Activated CD4-positive, alpha-beta T cell treated with anti-CD3 and anti-CD28 coated beads for 4 hours (primary cell): ENCODE results near the gene ATP11A.

Experiments used
- DNase-seq, 2 donors: peaks; one replicate each; pipeline ENCODE4 v3.0.0-alpha.2; 2020

ATP11A gene

DNA sequence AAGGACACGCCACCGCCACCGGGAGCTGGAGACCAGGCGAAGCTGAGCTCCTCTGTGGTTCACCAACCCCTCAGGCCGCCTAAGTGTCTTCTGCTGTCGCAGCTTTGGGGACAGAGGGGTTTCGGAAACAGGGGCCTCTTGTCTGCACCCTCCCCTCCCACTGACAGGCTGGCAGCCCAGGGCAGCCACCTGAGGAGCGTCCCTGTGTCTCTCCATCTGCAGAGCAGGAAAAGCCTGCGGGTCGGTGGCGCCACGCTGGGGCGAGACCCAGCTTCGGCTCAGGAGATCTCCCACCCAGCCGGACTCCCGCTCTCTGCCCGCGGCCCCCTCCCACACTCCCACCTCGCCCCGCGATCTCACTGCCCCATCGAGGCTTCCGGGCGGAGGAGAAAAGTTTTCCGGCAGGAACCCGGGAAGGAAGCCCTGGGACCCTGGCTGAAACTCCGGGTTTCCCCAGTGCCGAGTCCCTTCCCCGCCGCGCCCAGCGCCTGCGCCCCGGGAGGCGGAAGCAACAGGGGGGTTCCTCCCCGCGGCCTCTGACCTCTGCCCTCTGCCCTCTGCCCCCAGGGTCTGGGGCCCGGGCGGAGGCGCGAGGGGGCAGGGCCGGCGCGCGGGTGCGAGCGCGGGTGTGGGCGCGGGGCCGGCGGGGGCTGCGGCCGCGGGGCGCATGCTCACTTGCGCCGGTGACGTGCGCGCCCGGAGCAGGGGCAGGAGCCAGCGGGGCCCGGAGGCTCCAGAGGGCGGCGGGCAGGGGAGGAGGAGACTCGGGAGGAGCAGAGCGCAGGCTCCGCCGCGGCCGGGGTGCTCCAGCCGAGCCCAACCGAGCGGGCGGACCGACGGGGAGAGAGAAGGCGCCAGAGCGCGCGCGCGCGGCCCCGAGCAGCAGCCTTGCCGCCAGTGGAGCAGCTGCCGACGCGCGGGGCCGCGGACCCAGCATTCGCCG is at the start of gene ATP11A:
TSS of gene ATP11A (plus strand) at position 736 of the 943 bp plus-strand sequence. CDS start 379 bp downstream, outside the sequence.
- DNase-seq = peak; percentile 73 to 82

DNA sequence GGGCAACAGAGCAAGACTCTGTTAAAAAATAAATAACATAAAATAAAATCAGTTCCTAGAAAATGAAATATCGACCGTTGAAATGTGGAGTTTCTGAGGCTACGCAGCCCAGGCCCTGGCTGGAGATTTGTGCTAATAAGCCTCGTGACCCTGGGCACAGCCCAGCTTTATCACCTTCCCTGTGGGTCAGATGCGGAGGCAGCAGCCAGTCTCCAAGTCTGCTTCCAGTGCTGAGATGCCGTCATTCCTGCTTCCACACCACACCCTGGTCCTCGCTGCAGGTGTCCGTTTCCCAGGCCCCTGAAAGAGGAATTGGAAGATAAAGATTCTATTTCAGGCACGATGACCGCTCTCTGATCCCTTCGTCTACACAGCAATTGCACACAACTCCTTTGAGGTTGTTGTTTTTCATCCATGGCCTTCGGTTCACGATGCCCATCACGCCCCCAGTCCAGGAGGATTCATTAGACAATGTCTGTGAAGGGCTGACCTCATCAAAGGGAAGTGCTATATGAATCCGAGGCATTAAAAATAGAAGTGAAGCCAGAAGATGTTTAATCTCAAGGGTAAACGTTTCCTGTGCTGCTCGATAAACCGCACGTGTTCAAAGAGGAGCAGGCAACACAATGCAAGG is 48.3 kb upstream of the ATP11A start:
- DNase-seq = no peak

DNA sequence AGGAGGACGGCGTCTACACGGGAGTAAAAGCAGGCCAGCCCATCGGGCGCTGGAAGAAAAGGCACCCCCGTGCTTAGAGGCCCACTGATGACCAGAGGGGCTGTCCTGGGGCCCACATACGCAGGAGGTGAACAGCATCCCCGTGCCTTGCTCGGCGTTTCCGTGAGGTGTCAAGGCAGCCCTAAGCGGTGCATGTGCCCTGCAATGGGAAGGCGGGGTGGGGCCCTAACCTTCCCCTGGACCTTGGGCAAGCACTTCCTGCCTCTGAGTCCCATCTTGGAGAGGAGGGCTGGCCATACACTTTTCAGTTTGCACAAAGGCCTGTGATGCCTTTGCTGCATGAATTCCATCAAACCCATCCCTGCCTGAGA is 47.8 kb upstream of the ATP11A start:
- DNase-seq = no peak

DNA sequence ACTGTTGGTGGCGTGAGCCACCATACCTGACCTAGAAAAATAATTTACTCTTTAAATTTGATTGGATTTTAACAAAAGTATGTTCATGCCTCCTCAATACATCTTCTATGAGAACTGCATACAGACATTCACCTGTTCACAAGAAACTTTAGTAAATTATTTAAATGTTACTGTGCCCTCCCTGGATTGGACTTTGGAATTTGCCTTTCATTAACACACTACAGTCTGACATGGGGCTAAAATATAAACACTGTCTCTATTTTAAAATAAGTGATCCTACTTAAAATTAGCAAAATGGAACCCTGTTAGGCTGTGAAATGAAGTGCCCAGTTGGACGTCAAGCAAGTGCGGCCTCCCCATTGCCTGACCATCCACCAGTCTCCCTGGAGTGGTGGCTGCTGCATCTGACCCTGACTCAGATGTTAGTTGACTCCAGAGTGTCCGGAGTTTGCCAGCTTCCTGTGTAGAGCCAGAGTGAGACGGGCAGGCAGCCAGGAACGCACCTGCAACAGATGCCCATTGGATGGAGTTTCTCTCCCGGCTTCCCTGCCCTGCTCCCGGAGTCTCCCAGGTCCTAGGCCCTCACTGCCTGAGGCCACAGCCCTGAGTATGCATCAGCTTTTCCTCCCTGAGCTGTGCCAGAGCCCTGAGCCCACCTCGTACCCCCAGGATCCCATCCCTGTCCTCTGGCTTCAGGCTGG is 45.9 kb upstream of the ATP11A start:
- DNase-seq = no peak

DNA sequence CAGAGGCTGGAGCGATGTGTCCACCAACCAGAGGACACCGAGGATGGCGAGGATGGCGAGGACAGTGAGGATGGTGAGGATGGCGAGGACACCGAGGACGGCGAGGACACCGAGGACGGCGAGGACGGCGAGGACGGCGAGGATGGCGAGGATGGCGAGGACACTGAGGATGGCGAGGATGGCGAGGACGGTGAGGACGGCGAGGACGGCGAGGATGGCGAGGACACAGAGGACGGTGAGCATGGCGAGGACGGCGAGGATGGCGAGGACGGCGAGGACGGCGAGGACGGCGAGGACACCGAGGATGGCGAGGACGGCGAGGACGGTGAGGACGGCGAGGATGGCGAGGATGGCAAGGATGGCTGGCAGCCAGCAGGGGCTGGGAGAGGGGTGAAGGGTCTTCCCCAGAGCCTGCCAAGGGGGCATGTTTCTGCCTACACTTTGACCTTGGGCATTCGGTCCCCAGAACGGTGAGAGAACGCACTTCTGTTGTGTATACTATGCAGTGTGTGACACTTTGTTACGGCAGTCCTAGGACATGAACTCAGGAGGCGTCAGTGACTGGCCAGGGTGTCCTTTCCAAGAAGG is 44.4 kb upstream of the ATP11A start:
- no peak for DNase-seq

DNA sequence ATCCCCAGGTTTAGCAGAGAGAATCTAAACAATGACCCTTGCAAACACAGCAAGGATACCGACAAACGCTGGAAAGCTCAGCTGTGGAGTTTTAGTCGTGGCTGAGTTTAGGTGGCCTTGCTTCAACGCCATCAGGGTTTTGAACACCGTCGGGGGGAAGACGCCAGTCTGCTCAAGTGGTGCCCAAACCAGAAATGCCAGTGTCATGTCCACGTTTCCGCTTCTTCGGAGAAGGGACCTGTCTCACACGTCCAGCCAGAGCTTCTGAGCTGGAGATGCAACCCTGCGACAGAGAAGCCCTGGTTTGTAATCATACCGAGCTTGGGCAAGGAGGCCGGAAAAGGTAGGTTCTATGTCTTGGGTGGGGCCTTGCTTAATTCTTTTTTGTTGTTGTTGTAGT is 42.6 kb upstream of the ATP11A start:
- no peak for DNase-seq

DNA sequence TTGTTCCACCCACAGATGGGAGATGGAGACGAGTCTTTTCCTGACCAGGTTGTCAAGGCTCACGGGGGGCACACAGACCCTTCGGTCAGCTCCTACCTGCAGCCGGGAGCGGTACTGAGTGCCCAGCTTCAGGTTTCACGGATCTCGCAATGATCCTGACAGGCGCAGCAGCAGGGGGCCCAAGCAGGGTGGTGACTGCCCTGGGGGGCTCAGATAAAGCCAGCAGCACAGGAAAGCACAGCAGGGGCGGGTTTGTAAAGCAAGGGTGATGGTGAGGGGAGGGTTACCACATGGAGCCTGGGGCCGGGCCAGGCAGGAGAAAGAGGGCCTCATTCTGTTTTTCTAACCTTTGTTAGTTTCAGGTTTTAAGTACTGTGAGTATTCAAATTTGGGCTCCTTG is 41.7 kb upstream of the ATP11A start:
- DNase-seq = no peak

DNA sequence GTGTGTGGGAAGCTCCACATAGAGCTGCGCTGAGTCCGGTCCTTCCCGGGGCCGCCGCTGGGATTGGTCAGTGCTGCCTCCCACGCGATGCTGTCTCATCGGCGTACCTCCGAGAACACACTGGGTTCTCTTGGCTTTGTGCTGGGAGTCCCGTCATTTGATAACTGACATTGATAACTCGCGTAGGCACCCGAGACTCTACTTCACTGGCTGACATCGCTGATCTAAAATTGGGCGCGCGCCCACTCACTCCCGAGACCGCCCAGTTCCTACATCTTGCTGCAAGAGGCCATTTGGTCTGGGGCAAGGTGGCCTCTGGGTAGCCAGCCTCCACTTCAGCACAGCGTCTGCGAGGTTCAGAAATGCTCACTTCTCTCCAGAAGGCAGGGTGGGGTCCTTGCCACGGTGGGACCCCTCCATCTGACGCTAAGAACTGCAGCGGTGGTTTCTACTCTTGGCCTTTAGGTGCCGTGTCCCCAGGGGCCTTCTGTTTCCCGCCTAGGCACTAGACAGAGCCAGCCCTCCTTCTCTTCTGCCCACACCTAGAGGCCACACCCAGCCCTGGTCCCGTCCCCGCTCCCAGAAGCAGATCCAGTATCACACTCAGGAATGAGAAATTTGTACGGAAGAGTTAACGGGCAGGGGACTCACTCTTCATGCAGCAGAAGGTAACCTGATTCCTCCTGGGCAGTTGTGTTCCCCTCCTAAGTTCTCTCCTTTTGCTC is 40.7 kb upstream of the ATP11A start:
- no peak for DNase-seq

DNA sequence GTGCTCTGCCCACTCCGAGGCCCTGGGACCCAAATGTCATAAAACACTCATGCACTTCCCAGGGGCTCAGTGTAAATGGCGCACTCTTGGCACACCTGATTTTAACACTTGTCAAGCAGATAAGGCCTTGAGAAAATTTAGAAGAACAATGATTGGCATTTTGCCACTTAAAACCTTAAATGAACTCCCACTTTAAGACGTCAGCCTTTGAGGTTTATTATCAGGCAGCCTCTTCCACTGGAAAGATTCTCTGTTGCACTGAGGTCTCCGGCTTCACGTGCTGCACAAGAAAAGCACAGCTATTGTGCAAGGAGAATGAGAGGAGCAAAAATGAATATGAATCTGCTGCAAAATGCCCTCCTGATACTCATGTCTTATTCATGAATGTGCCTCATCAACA is 38.5 kb upstream of the ATP11A start:
- DNase-seq = no peak

DNA sequence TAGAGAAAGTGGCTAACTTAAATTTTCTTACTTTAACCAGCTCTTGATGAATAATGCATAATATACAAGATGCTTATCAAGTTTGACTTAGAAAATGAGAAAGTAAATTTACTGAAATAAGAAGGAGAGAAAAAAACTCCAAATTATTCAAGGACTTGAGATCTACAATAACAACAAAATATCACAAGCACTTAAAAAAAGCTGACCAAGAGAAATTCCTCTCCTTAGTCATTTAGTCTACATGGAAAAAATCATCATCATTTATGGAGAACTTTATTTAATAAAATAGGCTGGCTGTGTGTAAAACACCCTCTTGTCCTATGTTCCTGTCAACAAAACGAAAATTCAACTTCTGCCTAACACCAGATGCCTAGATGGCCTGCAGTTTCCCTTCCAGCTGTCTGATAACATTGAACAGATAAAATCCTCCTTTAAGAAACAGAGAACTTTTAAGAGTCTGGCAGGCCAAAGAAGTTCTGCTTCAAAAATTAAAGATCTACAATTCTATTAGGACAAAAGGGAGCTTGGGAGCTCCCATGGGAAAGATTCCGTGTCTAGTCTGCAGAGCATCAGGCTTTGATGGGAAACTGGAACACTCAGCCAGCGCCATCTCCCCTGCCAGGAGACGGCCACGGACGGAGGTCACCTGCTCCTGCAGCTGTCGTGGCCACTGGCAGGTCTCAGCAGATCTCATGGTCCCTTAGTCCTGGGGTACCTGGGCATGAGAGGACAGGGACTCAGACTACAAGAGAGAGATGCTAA is 37.9 kb upstream of the ATP11A start:
- no peak for DNase-seq

DNA sequence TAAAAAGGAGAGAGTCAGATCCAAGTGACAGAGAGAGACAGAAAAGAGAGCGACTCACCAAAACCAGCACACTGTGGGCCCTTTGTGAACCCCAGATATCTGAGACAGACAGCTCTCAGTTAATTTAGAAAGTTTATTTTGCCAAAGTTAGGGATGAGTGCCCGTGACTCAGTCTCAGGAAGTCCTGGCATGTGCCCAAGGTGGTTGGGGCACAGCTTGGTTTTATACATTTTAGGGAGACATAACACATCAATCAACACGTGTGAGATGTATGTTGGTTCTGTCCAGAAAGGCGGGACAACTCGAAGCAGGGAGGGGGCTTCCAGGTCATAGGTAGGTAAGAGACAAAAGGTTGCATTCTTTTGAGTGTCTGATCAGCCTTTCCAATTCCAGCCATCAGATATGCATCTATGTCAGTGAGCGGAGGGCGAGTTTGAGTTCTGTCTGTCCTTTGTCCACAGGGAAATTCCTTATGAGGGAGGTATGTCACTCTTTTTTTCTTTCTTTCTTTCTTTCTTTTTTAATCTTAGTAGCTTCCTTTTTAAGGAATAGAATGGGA is 37.2 kb upstream of the ATP11A start:
- no peak for DNase-seq

DNA sequence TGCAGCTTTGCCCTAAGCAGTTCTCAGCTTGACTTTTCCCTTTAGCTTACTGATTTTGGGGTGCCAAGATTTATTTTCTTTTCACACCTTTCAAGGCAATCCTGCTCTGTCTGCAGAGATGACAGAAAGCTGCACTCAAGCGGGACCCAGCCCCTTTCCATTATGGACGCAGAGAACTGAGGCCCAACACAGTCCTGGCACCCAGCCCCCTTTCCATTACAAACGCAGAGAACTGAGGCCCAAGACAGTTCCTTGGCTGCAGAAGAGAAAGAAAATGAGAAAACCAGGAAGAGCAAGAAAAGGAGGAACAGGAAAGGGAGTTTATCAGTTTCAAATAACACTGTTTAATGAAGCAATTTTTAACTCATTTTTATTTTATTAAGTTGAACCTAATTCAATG is 36.8 kb upstream of the ATP11A start:
- no peak for DNase-seq

DNA sequence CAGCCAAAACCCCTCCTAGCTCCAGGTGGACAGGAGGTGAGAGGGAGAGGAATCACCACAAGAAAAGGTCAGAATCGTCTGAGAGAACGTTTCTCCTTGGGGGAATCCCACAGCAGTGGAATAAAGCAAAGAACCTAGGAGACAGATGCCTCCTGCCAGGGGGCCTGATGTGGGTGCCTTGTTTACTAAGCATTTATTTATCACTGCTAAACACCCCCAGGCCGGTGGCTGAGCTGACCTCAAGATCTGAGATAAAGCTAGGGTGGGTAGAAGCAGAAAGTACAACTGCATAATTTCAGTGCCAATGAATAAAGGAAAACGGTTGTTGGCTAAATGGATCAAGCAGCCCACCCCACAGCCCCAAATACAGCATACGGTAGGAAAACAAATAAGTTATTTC is 33.9 kb upstream of the ATP11A start:
- DNase-seq = no peak

DNA sequence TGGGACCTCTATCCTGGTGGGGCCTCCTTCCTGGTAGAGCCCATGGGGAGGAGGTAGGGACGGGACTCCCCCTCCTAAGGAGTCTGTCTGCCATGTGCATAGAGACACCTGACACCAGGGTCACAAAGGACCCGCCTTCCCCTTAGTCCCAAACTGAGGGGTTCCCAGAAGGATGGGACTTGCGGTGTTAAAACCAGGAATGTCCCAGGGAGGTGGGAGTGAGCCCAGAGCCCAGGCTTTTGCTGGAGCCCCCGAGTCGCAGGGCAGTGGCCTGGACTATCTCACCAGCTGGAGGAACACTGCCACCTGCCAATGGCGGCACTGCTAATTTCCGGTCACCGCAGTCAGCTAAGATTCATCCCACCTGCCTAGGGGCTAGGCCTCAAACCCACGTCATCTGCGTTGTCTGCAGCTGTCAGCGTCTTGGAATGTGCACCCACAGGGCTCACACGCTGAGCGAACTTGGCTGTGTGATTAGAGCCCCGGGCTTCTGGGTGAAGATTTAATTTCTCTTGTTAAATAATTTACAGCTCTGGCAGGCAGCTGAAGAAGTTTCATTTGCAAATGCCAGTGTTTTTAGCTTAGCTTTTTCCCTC is 31.9 kb upstream of the ATP11A start:
- DNase-seq = no peak

DNA sequence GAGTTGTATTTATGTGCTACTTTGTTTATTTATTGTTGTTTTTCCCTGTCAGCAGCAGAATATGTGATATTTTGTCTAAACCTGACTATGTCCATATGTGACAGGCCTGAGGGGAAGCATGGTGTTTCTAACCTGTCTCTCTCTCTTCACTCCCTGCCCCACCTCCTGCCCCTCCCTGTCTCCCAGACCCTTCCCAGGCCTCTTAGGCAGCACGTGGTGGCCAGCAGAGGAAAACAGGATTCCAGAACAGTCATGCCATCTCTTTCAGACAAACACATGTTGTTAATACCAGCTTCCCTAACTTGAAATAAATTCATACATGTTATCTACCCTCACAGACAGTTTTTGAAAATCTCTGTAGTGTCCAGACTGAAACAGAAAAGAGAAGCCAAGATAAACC is 31.0 kb upstream of the ATP11A start:
- DNase-seq = no peak

DNA sequence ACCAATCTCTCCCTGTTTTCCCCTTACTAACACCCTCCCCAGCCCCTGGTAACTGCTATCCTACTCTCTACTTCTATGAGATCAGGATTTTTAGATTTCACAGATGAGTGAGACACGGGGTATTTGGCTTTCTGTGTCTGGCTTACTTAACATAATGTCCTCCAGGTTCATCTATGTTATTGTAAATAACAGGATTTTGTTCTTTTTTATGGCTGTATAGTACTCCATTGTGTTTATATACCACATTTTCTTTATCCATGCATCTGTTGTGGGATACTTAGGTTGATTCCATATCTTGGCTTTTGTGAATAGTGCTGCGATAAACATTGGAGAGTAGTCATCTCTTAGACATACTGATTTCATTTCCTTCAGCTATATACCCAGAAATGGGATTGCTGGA is 28.5 kb upstream of the ATP11A start:
- DNase-seq = no peak

DNA sequence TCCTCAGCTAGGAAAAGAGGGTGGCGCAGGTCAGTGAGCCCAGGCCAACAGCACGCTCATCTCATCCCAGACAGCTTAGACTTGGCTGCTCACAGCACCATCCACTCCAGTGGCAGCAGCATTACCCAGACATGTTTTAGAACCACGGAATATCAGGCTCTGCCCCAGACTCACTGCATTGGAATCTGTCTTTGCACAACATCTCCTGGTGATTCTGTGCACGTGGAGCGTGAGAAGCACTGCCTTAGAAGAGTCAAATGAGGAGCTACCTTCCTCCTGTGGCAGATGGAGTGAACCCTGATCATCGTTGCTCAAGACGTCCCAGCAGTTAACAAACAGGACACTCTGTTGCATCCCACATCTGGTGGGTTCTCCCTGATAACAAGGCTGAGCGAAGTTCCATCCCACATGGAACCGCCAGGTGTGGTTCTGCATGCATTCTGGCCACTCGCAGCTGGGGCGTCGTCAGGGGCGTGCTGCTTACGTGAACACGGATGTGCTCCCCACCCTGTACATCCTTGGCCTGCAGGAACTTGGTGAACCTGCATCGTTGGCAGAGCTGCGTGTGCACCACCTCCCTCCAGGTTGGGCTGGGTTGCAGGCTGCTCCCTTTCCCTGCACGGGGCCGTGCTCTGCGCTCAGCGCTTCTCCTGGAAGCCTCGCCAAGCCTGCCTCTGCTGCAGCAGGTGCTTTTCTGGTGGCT is 25.2 kb upstream of the ATP11A start:
- no peak for DNase-seq

DNA sequence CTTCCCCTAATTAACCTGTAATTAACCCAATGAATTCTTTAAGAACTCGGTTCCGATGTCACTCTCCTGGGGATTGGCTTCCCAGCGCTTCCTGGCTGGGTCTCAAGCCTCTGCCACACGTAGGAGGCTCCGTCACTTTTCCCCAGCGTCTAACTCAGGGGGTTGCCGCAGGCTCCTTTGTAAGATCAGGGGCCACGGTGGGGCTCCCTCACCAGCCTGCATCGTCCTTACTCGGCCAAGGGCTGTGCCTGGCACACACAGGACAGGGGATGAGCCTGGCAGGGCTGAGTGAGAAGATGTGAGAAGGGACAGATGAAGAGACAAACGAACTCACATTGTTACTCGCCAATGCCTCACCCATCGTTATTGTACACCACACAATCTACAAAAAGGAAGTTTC is 20.9 kb upstream of the ATP11A start:
- no peak for DNase-seq

DNA sequence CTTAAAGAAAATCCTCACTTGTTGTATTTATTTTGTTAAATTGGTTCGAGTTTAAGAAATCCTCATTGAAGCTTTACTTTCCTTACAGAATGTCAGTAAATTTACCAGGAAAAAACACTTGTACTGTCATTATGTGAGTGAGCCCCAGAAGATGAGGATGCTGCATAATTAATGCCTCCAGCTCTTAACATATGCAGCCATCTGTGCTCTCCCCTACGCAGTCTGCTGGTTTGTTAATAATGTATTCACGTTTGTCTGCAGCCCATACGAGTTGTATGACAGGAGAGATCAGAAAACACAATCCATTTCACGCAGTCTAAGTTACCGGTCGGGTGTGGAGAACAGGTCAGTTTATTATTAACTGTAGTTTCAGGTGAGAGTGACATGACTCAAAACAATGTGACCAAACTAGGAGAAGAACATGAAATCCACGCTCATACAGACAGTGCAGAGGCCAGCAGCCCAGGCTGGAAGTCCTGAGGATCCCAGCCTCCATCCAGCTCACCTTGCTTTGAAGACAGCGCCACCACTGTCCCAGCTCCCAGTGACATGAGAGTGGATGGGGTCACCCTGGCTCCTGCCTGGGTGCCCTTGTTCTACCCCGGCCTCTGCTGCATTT is 19.8 kb upstream of the ATP11A start:
- DNase-seq = no peak

DNA sequence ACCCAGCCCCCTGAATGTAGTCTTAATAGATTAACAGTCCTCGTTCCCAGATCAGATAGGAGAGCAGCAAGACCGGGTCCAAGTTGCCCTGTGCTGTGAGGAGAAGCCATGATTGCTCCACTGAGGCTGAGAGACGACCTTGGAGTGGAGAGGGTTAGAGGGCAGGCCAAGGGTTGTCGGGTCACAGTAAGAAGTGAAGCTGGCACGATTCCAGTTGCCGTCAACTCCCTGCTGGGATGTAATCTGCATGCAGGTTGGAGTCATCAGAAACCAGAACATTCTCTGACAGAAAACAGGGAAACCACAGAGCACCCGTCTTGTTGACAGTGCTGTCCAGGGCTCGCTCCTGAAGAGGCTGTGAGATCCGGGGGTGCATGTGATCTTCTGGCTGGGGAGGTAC is 19.0 kb upstream of the ATP11A start:
- DNase-seq = no peak
